Mucosa of rectum (tissue), 2 donors: ENCODE data around the gene BAD.
A peak's percentile ranks its signal among the peaks of the same experiment; 100 is the strongest.

Source experiments
- H3K27ac ChIP-seq, 2 donors: one replicate each; pipeline ENCODE4 v1.7.0; 2013; ENCODE audit warnings: inconsistent platforms in 2 of 2, low read depth in 2 of 2, low read length in 2 of 2
- H3K27me3 ChIP-seq, 2 donors: one replicate each; pipeline ENCODE4 v1.7.0; 2013; ENCODE audit warnings: low read length in 2 of 2; ENCODE audit not compliant: control insufficient read depth in 2 of 2, insufficient read depth in 2 of 2
- H3K36me3 ChIP-seq, 2 donors: one replicate each; pipeline ENCODE4 v1.7.0; 2013; ENCODE audit warnings: low read length in 2 of 2; ENCODE audit not compliant: control insufficient read depth in 2 of 2, insufficient read depth in 2 of 2
- H3K4me1 ChIP-seq, 2 donors: one replicate each; pipeline ENCODE4 v1.7.0; 2013; ENCODE audit warnings: low read length in 2 of 2, mild to moderate bottlenecking in 1 of 2; ENCODE audit not compliant: control insufficient read depth in 2 of 2, insufficient read depth in 2 of 2
- H3K4me3 ChIP-seq, 2 donors: one replicate each; pipeline ENCODE4 v1.7.0; 2013; ENCODE audit warnings: low read length in 2 of 2
- H3K9ac ChIP-seq, 2 donors: one replicate each; pipeline ENCODE4 v1.7.0; 2013; ENCODE audit warnings: low read length in 2 of 2, low read depth in 1 of 2, mild to moderate bottlenecking in 1 of 2
- H3K9me3 ChIP-seq, 2 donors: one replicate each; pipeline ENCODE4 v1.7.0; 2013; ENCODE audit warnings: low read length in 2 of 2; ENCODE audit not compliant: control insufficient read depth in 2 of 2
- donor health status: healthy.
- donor health status: Normal muscosa, but diverticular disease.

Gene BAD

GRCh38 chr11:64322925-64323260 lies 38.4 kb upstream of the BAD start:
- peaks cover 39 to 49% of the 10 kb centered on the region in 2 donors for H3K4me1 ChIP-seq
- H3K36me3 ChIP-seq, result peaks cover 9 to 13% of the 10 kb centered on the region in 2 donors
- H3K9ac ChIP-seq, result peak overlapping the region in 1 of 2 donors; percentile 18
- H3K4me3 ChIP-seq, result no peak overlapping the region
- no peaks in the 10 kb centered on the region for H3K9me3 ChIP-seq
- H3K27me3 ChIP-seq, result no peaks in the 10 kb centered on the region
- H3K27ac ChIP-seq, result peak overlapping the region in 1 of 2 donors; percentile 100

- H3K9ac ChIP-seq, result peak overlapping the region in 1 of 2 donors; percentile 45
- H3K27ac ChIP-seq, result peak overlapping the region; percentile 98 to 100
- peaks cover 9 to 13% of the 10 kb centered on the region in 2 donors for H3K36me3 ChIP-seq
- H3K27me3 ChIP-seq, result no peaks in the 10 kb centered on the region
- H3K4me1 ChIP-seq, result peaks cover 40 to 42% of the 10 kb centered on the region in 2 donors
- no peaks in the 10 kb centered on the region for H3K9me3 ChIP-seq
- peak overlapping the region in 1 of 2 donors; percentile 13 for H3K4me3 ChIP-seq
Measured at GRCh38 chr11:64321533-64321932, 37.1 kb upstream of the BAD start.

- Histone ChIP-seq H3K4me1 (peaks cover 44 to 47% of the 10 kb centered on the region in 2 donors), H3K27ac (peak overlapping the region; percentile 98 to 100), H3K4me3 (no peak overlapping the region), H3K9me3 (no peaks in the 10 kb centered on the region), H3K9ac (peak overlapping the region; percentile 32 to 45), H3K27me3 (no peaks in the 10 kb centered on the region), H3K36me3 (peaks cover 12 to 18% of the 10 kb centered on the region in 2 donors)
Measured at GRCh38 chr11:64321026-64321425, 36.6 kb upstream of the BAD start.

GRCh38 chr11:64320556-64320955 lies 36.1 kb upstream of the BAD start:
- Histone ChIP-seq H3K4me3 (peak overlapping the region; percentile 5 to 6), H3K27me3 (no peaks in the 10 kb centered on the region), H3K27ac (peak overlapping the region; percentile 98 to 100), H3K36me3 (peaks cover 16 to 23% of the 10 kb centered on the region in 2 donors), H3K9me3 (no peaks in the 10 kb centered on the region), H3K4me1 (peaks cover 45 to 48% of the 10 kb centered on the region in 2 donors), H3K9ac (peak overlapping the region; percentile 41 to 88)

GRCh38 chr11:64318766-64319761 lies 34.6 kb upstream of the BAD start:
- Histone ChIP-seq H3K4me1 (peaks cover 45 to 53% of the 10 kb centered on the region in 2 donors), H3K27ac (peak overlapping the region; percentile 98 to 100), H3K4me3 (peak overlapping the region; percentile 78 to 96), H3K36me3 (peaks cover 30 to 36% of the 10 kb centered on the region in 2 donors), H3K9me3 (no peaks in the 10 kb centered on the region), H3K27me3 (no peaks in the 10 kb centered on the region), H3K9ac (peak overlapping the region; percentile 88 to 99)

- Histone ChIP-seq H3K4me1 (peaks cover 42 to 53% of the 10 kb centered on the region in 2 donors), H3K36me3 (peaks cover 34 to 36% of the 10 kb centered on the region in 2 donors), H3K9ac (peak within 1 kb of the TSS; percentile 88 to 99), H3K9me3 (no peaks in the 10 kb centered on the region), H3K27me3 (no peaks in the 10 kb centered on the region), H3K4me3 (peak within 1 kb of the TSS; percentile 78 to 96), H3K27ac (peak within 1 kb of the TSS; percentile 98 to 100)
Measured at GRCh38 chr11:64317961-64318765, 33.7 kb upstream of the BAD start, which contains the start of gene PRDX5. Gene PRDX5, plus strand, starts transcription at chr11:64318121. Its CDS starts 95 bp downstream, at chr11:64318216.

GRCh38 chr11:64317325-64317960 lies 33.0 kb upstream of the BAD start, which contains the start of gene TRMT112:
Gene TRMT112, minus strand, starts transcription at chr11:64317559. Its CDS starts 33 bp downstream, at chr11:64317526.
- Histone ChIP-seq H3K4me3 (peak within 1 kb of the TSS; percentile 78 to 96), H3K36me3 (peaks cover 36 to 37% of the 10 kb centered on the region in 2 donors), H3K27ac (peak within 1 kb of the TSS; percentile 98 to 100), H3K9ac (peak within 1 kb of the TSS; percentile 88 to 99), H3K4me1 (peaks cover 34 to 49% of the 10 kb centered on the region in 2 donors), H3K9me3 (no peaks in the 10 kb centered on the region), H3K27me3 (no peaks in the 10 kb centered on the region)

- peaks cover 34 to 35% of the 10 kb centered on the region in 2 donors for H3K36me3 ChIP-seq
- H3K4me3 ChIP-seq, result peak overlapping the region; percentile 78 to 96
- H3K4me1 ChIP-seq, result peaks cover 31 to 43% of the 10 kb centered on the region in 2 donors
- no peaks in the 10 kb centered on the region for H3K9me3 ChIP-seq
- H3K27ac ChIP-seq, result peak overlapping the region; percentile 98 to 100
- H3K27me3 ChIP-seq, result no peaks in the 10 kb centered on the region
- peak overlapping the region; percentile 88 to 99 for H3K9ac ChIP-seq
Measured at GRCh38 chr11:64316672-64317324, 32.3 kb upstream of the BAD start.
